H9 (cell line): ENCODE data around the gene HSPG2. TPM values are rescaled to one million over a fixed set of nuclear protein-coding genes. Genes with fewer than 3 reads are reported as not detected.

Experiments used
- DNase-seq: peaks from one replicate; pipeline ENCODE4 v3.0.0-alpha.2; 2017
- H2AFZ ChIP-seq: one replicate; pipeline ENCODE4 v1.6.1; 2013; ENCODE audit warnings: mild to moderate bottlenecking, low read length, control low read depth, moderate library complexity
- H2AK5ac ChIP-seq: 2 replicates; pipeline ENCODE4 v1.6.1; 2013; ENCODE audit warnings: low read length, control low read depth, mixed read lengths; ENCODE audit not compliant: insufficient read length
- H2BK120ac ChIP-seq: one replicate; pipeline ENCODE4 v1.6.1; 2013; ENCODE audit warnings: low read depth, mild to moderate bottlenecking, low read length, control low read depth, inconsistent platforms; ENCODE audit not compliant: poor library complexity, severe bottlenecking
- H2BK12ac ChIP-seq: 2 replicates; pipeline ENCODE4 v1.6.1; 2013; ENCODE audit warnings: low read length, control low read depth, mixed read lengths, low read depth; ENCODE audit not compliant: insufficient read length
- H2BK15ac ChIP-seq: 2 replicates; pipeline ENCODE4 v1.6.1; 2013; ENCODE audit warnings: low read depth, low read length, control low read depth
- H2BK20ac ChIP-seq: one replicate; pipeline ENCODE4 v1.6.1; 2013; ENCODE audit warnings: low read depth, mild to moderate bottlenecking, low read length, control low read depth, inconsistent platforms; ENCODE audit not compliant: poor library complexity, severe bottlenecking
- H2BK5ac ChIP-seq: 2 replicates; pipeline ENCODE4 v1.6.1; 2013; ENCODE audit warnings: low read length, control low read depth, mixed read lengths; ENCODE audit not compliant: insufficient read length
- H3K14ac ChIP-seq: 2 replicates; pipeline ENCODE4 v1.6.1; 2013; ENCODE audit warnings: low read length, control low read depth; ENCODE audit not compliant: insufficient read depth
- H3K18ac ChIP-seq: 2 replicates; pipeline ENCODE4 v1.6.1; 2013; ENCODE audit warnings: low read depth, mild to moderate bottlenecking, mixed read lengths, low read length, control low read depth; ENCODE audit not compliant: insufficient read length
- H3K23ac ChIP-seq: 2 replicates; pipeline ENCODE4 v1.6.1; 2013; ENCODE audit warnings: low read length, control low read depth, mixed read lengths, low read depth; ENCODE audit not compliant: insufficient read length
- H3K23me2 ChIP-seq: 2 replicates; pipeline ENCODE4 v1.6.1; 2013; ENCODE audit warnings: low read depth, mild to moderate bottlenecking, mixed read lengths, low read length, control low read depth; ENCODE audit not compliant: insufficient read length, poor library complexity, severe bottlenecking
- H3K27ac ChIP-seq: 2 replicates; pipeline ENCODE4 v1.5.1; 2013; ENCODE audit warnings: low read length, control low read depth, mixed read lengths, low read depth; ENCODE audit not compliant: insufficient read length
- H3K27me3 ChIP-seq: 2 replicates; pipeline ENCODE4 v1.6.1; 2013; ENCODE audit warnings: low read length, control low read depth, inconsistent platforms; ENCODE audit not compliant: insufficient read depth
- H3K4ac ChIP-seq: 2 replicates; pipeline ENCODE4 v1.6.1; 2013; ENCODE audit warnings: low read depth, mild to moderate bottlenecking, control low read depth, inconsistent platforms, low read length, moderate library complexity
- H3K4me1 ChIP-seq: 2 replicates; pipeline ENCODE4 v1.6.1; 2013; ENCODE audit warnings: low read length, control low read depth, inconsistent platforms; ENCODE audit not compliant: insufficient read depth
- H3K4me2 ChIP-seq: 2 replicates; pipeline ENCODE4 v1.6.1; 2013; ENCODE audit warnings: low read length, control low read depth, mixed read lengths; ENCODE audit not compliant: insufficient read length, insufficient read depth
- H3K56ac ChIP-seq: 2 replicates; pipeline ENCODE4 v1.6.1; 2013; ENCODE audit warnings: low read depth, mild to moderate bottlenecking, mixed read lengths, low read length, control low read depth; ENCODE audit not compliant: insufficient read length
- H3K79me1 ChIP-seq: 2 replicates; pipeline ENCODE4 v1.6.1; 2013; ENCODE audit warnings: low read depth, mild to moderate bottlenecking, moderate library complexity, low read length, control low read depth, inconsistent platforms; ENCODE audit not compliant: insufficient read depth, poor library complexity, severe bottlenecking
- H3K79me2 ChIP-seq: 2 replicates; pipeline ENCODE4 v1.6.1; 2013; ENCODE audit warnings: low read length, control low read depth, inconsistent platforms; ENCODE audit not compliant: insufficient read depth
- H3K9ac ChIP-seq: 2 replicates; pipeline ENCODE4 v1.6.1; 2013; ENCODE audit warnings: low read length, control low read depth, mixed read lengths; ENCODE audit not compliant: insufficient read length; ENCODE audit errors: extremely low read depth
- H3K9me3 ChIP-seq: one replicate; pipeline ENCODE4 v1.6.1; 2013; ENCODE audit warnings: low read depth, low read length, inconsistent platforms; ENCODE audit not compliant: control insufficient read depth
- H3T11ph ChIP-seq: one replicate; pipeline ENCODE4 v1.6.1; 2013; ENCODE audit warnings: mild to moderate bottlenecking, low read length, control low read depth, inconsistent platforms
- H4K20me1 ChIP-seq: one replicate; pipeline ENCODE4 v1.6.1; 2013; ENCODE audit not compliant: control insufficient read depth, insufficient read length, insufficient read depth
- H4K5ac ChIP-seq: 2 replicates; pipeline ENCODE4 v1.6.1; 2013; ENCODE audit warnings: low read depth, mild to moderate bottlenecking, mixed read lengths, low read length, control low read depth; ENCODE audit not compliant: insufficient read length
- H4K8ac ChIP-seq: replicated peaks from 2 replicates; pipeline ENCODE4 v1.6.1; 2013; ENCODE audit warnings: low read length, control low read depth, mixed read lengths, low read depth; ENCODE audit not compliant: insufficient read length
- H4K91ac ChIP-seq: 2 replicates; pipeline ENCODE4 v1.6.1; 2013; ENCODE audit warnings: low read depth, mild to moderate bottlenecking, moderate library complexity, mixed read lengths, low read length, control low read depth; ENCODE audit not compliant: insufficient read length
- H3K27ac Mint-ChIP-seq, 3 experiments: 2 replicates in 2 of 3; 3 replicates in 1 of 3; pipeline ENCODE4 v1.8.0; 2020 to 2021; ENCODE audit warnings: mixed read lengths in 3 of 3, mild to moderate bottlenecking in 1 of 3, moderate library complexity in 1 of 3
- H3K27me3 Mint-ChIP-seq: 2 replicates; pipeline ENCODE4 v1.8.0; 2021; ENCODE audit warnings: low read depth, mild to moderate bottlenecking, moderate library complexity, mixed read lengths
- H3K36me3 Mint-ChIP-seq, 3 experiments: 2 replicates in 2 of 3; 3 replicates in 1 of 3; pipeline ENCODE4 v1.8.0; 2020 to 2021; ENCODE audit warnings: low read depth in 3 of 3, mixed read lengths in 3 of 3; ENCODE audit not compliant: insufficient read depth in 1 of 3
- H3K4me1 Mint-ChIP-seq, 2 experiments: 2 replicates each; pipeline ENCODE4 v1.8.0; 2020; ENCODE audit warnings: mixed read lengths in 2 of 2
- H3K4me3 Mint-ChIP-seq, 2 experiments: 2 replicates in 1 of 2; 3 replicates in 1 of 2; pipeline ENCODE4 v1.8.0; 2020 to 2021; ENCODE audit warnings: mild to moderate bottlenecking in 2 of 2, mixed read lengths in 2 of 2, moderate library complexity in 1 of 2
- H3K9me3 Mint-ChIP-seq, 2 experiments: 2 replicates in 1 of 2; 3 replicates in 1 of 2; pipeline ENCODE4 v1.8.0; 2020; ENCODE audit warnings: mild to moderate bottlenecking in 2 of 2, mixed read lengths in 2 of 2, moderate library complexity in 1 of 2
- CTCF ChIP-seq: fragments of 200-600 bp; sonication (generic); conservative IDR thresholded peaks from 3 replicates; pipeline ENCODE4 v1.8.0; 2021; ENCODE audit warnings: antibody characterized with exemption, mild to moderate bottlenecking
- WGBS: extraction: QIAGEN DNeasy Blood & Tissue Kit; methylation state at CpG from one replicate; pipeline ENCODE4 v1.1.7; 2013; ENCODE audit warnings: missing lambda C conversion rate, low lambda C conversion rate, mixed read lengths; ENCODE audit not compliant: insufficient read length; ENCODE audit errors: extremely low coverage; 5-methylcytosine and 5-hydroxymethylcytosine counted together
- total RNA-seq: library from RNA; stranded (reverse); gene quantifications from 2 replicates; pipeline ENCODE4 v1.2.1, GENCODE V29; 2021

HSPG2 gene
- total RNA-seq, 1 experiment from 2014 or later: 90.0 TPM

- Mint-ChIP-seq H3K36me3 (peaks cover 2 to 7% (median 4%) of the 10 kb centered on the region in 3 experiments; a peak in 6 of 7 replicates), H3K9me3 (no peaks in the 10 kb centered on the region; a peak in 1 of 5 replicates), H3K27me3 (no peaks in the 10 kb centered on the region), H3K4me1 (peaks cover 21 to 33% of the 10 kb centered on the region in 2 experiments), H3K27ac (peak overlapping the region in 1 of 3 experiments; percentile 62; a peak in 1 of 7 replicates), H3K4me3 (no peak overlapping the region)
- Histone ChIP-seq H3K9me3 (no peaks in the 10 kb centered on the region), H3K27me3 (no peaks in the 10 kb centered on the region), H2BK12ac (no peak overlapping the region), H3T11ph (no peak overlapping the region), H3K14ac (no peak overlapping the region), H2AK5ac (no peak overlapping the region), H3K27ac (no peak overlapping the region), H4K20me1 (no peaks in the 10 kb centered on the region), H3K4me1 (no peaks in the 10 kb centered on the region), H3K4me2 (no peak overlapping the region), H3K23ac (no peak overlapping the region), H2BK120ac (no peak overlapping the region), H2AFZ (no peak overlapping the region), H3K56ac (no peak overlapping the region), H3K79me1 (no peaks in the 10 kb centered on the region), H2BK15ac (no peak overlapping the region), H3K23me2 (no peaks in the 10 kb centered on the region), H3K18ac (no peak overlapping the region), H2BK20ac (no peak overlapping the region), H4K8ac (no peak overlapping the region), H4K5ac (no peak overlapping the region), H3K9ac (no peak overlapping the region), H3K79me2 (no peaks in the 10 kb centered on the region), H4K91ac (no peak overlapping the region), H2BK5ac (no peak overlapping the region), H3K4ac (no peak overlapping the region)
- no CpG with 5 or more reads among the region's 13 CpGs for WGBS
- TF ChIP-seq CTCF: no peak
- no peak for DNase-seq
Observed at GRCh38 chr1:21900766-21901472, 36.2 kb downstream of the HSPG2 start.
